NCI-H2227 (cell line): ENCODE measurements around the gene PRIM2.
"Not testable (repeated sequence)": the region's sequence is repeated elsewhere in the genome, so short reads cannot be mapped to it uniquely, and the experiment has no call there.

Experiments
- DNase-seq: peaks from one replicate; lab custom pipeline; 2025; ENCODE audit not compliant: unreplicated experiment; lab: John Stamatoyannopoulos, UW

PRIM2 gene

GRCh38 chr6:57443181-57443580 lies 125.8 kb downstream of the PRIM2 start:
- not testable (repeated sequence) for DNase-seq

GRCh38 chr6:57444787-57445186 lies 127.4 kb downstream of the PRIM2 start:
- not testable (repeated sequence) for DNase-seq

- DNase-seq = not testable (repeated sequence)
Observed at GRCh38 chr6:57445379-57445778, 127.9 kb downstream of the PRIM2 start.

- DNase-seq = not testable (repeated sequence)
Observed at GRCh38 chr6:57445790-57446468, 128.5 kb downstream of the PRIM2 start.

- DNase-seq = not testable (repeated sequence)
Observed at GRCh38 chr6:57449496-57450066, 132.2 kb downstream of the PRIM2 start.

- DNase-seq = not testable (repeated sequence)
Observed at GRCh38 chr6:57459781-57460180, 142.4 kb downstream of the PRIM2 start.

GRCh38 chr6:57461022-57461421 lies 143.6 kb downstream of the PRIM2 start:
- DNase-seq = not testable (repeated sequence)

- DNase-seq = not testable (repeated sequence)
Observed at GRCh38 chr6:57463809-57464208, 146.4 kb downstream of the PRIM2 start.

- not testable (repeated sequence) for DNase-seq
Observed at GRCh38 chr6:57465968-57466367, 148.5 kb downstream of the PRIM2 start.

- DNase-seq = no peak
Observed at GRCh38 chr6:57469072-57469471, 151.6 kb downstream of the PRIM2 start.

GRCh38 chr6:57470148-57470547 lies 152.7 kb downstream of the PRIM2 start:
- DNase-seq = not testable (repeated sequence)

- DNase-seq = not testable (repeated sequence)
Observed at GRCh38 chr6:57471314-57471864, 154.0 kb downstream of the PRIM2 start.

GRCh38 chr6:57472861-57473362 lies 155.5 kb downstream of the PRIM2 start:
- peak; percentile 36 for DNase-seq

GRCh38 chr6:57474862-57475475 lies 157.5 kb downstream of the PRIM2 start:
- not testable (repeated sequence) for DNase-seq

GRCh38 chr6:57475656-57476055 lies 158.2 kb downstream of the PRIM2 start:
- not testable (repeated sequence) for DNase-seq

GRCh38 chr6:57480194-57480593 lies 162.8 kb downstream of the PRIM2 start:
- not testable (repeated sequence) for DNase-seq

- DNase-seq = not testable (repeated sequence)
Observed at GRCh38 chr6:57481121-57481520, 163.7 kb downstream of the PRIM2 start.

- DNase-seq = not testable (repeated sequence)
Observed at GRCh38 chr6:57482471-57482870, 165.0 kb downstream of the PRIM2 start.

- DNase-seq = not testable (repeated sequence)
Observed at GRCh38 chr6:57486494-57487081, 169.2 kb downstream of the PRIM2 start.

GRCh38 chr6:57488551-57488950 lies 171.1 kb downstream of the PRIM2 start:
- not testable (repeated sequence) for DNase-seq

GRCh38 chr6:57489887-57490286 lies 172.5 kb downstream of the PRIM2 start:
- DNase-seq = not testable (repeated sequence)
